Measurements from ENCODE around the gene BMP4.
"Not testable (repeated sequence)": the region's sequence is repeated elsewhere in the genome, so short reads cannot be mapped to it uniquely, and the experiment has no call there.

The BMP4 gene

DNA sequence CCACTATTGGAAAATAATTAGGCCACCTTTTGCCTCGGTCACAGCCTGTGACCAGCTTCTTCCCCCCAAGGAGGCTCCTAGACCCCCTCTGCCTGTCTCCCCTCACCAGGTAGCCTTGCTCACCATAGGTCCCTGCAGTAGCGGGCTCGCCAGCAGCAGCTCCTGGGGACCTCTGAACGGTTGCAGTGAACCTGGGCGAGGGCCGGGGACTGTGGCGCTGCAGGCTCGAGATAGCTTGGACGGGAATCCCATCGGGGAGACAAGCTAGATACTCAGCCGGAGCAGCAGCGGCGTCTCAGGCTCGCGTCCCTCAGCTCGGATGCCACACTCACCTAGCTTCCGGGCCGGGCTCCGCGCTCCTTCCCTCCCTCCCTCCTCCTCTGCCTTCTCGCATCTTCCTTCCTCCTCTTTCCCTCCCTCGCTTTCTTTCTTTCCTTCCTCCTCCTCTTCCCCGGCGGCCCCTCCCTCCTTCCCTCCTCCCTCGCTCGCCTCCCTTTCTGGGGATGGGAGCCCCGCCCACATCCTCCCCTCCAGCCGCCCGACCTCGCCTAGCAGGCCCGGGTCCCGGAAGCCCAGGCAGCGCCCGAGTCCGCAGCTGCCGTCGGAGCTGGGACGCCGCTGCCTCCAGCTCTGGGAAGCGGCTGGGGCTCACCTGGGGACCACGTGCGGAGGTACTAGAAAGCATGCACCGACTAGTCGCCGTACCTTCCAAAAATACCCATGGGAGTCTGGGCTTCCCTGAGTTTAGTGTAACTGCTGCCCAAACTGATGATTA is at the start of gene BMP4:
BMP4 (minus strand) TSS at position 399 of the 775 bp plus-strand sequence. CDS start 4,603 bp downstream, outside the sequence.
- in situ Hi-C loops (cut with MboI; ENCODE audit: low sequenced_read_pairs), result no loop called here

- in situ Hi-C loops (cut with MboI; ENCODE audit: low sequenced_read_pairs), result no loop called here
Observed at GRCh38 chr14:54003064-54003463, 46.4 kb upstream of the BMP4 start.

- in situ Hi-C loops (cut with MboI; ENCODE audit: low sequenced_read_pairs), result no loop called here
Observed at GRCh38 chr14:54002653-54003052, 46.0 kb upstream of the BMP4 start.

DNA sequence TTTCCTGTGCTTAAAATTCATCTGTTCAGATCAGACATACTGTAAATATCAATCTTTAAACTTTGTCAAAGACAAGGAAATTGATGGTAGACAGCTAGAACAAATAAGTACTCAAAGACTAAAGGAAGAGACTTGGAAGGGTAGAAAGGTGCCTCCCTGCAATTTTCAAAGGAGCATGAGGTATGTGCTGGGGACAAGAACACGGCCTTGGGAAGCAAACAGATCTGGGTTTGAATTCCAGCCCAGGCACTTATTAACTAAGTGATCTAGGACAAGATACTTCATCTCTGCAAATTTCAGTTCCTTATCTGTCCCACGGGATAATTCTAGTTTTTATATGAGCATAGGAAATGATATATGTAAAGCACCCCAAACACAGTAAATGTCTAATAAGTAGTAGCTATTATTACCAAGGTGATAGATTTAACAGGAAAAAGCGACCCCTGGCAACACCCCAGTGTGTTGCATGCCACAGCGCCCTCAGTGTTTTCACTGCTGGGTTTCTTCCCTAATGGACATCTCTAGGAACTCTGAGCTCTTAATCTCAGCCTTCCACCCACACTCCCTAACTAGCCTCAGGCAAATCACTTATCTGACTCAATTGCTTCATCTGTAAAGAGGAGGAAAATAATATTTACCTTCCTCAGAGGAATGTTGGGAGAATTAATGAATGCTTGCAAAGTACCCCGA is 44.7 kb upstream of the BMP4 start:
- in situ Hi-C loops (cut with MboI; ENCODE audit: low sequenced_read_pairs), result no loop called here

DNA sequence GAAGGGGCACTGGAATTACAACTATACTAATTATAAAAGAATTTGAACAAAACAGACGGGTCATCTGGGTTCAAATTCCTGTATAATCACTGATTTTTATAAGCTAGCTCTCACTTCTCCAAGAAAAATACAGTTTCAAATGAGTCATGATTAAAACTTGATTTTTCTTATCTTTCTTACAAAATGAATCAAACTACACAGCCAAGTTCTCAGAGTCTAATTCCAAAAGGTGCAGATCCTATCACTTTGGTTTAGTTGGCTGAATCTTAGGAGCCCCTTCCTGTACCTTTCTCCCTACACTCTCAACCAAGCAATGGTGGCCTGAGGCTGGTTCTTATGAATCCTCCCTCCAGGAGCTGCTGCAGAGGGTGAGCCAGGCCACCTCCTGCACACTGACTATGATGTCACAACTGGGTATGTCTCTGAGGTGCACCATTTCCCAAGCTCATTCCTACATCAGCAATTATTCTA is 43.8 kb upstream of the BMP4 start:
- in situ Hi-C loops (cut with MboI; ENCODE audit: low sequenced_read_pairs), result no loop called here

DNA sequence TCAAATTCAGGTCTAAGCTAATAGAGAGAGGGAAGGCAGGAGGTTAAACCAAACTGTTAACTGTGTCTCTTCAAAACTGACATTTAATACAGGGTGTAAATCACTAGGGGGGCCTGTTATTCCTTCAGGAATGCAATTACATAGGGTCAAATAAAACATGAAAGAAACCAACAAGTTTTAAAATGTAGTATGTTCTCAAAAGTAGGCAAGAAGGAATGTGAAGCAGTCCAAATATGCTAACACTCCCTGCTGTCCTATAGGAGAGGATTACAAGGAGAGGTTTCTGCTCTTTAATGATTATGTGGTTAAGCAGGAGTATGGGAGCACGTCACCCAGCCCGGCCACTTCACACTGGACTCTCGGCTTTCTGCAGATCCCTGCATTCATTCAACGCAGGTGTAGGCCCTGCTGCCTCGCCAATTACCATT is 42.5 kb upstream of the BMP4 start:
- in situ Hi-C loops (cut with MboI; ENCODE audit: low sequenced_read_pairs), result no loop called here

DNA sequence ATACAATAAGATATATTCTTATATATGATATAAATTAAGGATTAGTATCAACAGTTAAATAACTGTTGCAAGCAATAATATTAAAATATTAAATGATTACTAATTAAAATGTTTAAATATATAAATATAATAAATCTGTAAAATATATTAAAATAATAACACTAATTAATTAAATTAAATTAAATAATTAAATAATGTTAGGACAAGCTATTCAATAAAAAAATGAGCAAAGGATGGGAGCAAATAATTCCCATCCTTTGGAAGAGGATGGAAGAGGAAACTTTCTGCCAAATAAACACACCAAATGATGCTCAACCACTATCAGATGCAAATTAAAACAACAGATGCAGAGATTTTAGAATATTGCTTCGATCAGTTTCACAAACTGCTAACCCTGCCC is 39.4 kb upstream of the BMP4 start:
- in situ Hi-C loops (cut with MboI; ENCODE audit: low sequenced_read_pairs), result no loop called here

- in situ Hi-C loops (cut with MboI; ENCODE audit: low sequenced_read_pairs), result no loop called here
Observed at GRCh38 chr14:53993920-53994607, 37.4 kb upstream of the BMP4 start.

GRCh38 chr14:53990978-53991377 is 34.4 kb upstream of the BMP4 start:
- in situ Hi-C loops (cut with MboI; ENCODE audit: low sequenced_read_pairs), result no loop called here

GRCh38 chr14:53986718-53987117 is 30.1 kb upstream of the BMP4 start:
- in situ Hi-C loops (cut with MboI; ENCODE audit: low sequenced_read_pairs), result not testable (repeated sequence)

- in situ Hi-C loops (cut with MboI; ENCODE audit: low sequenced_read_pairs), result not testable (repeated sequence)
Observed at GRCh38 chr14:53984958-53985357, 28.3 kb upstream of the BMP4 start.

- in situ Hi-C loops (cut with MboI; ENCODE audit: low sequenced_read_pairs), result no loop called here
Observed at GRCh38 chr14:53983112-53983511, 26.5 kb upstream of the BMP4 start.

- in situ Hi-C loops (cut with MboI; ENCODE audit: low sequenced_read_pairs), result no loop called here
Observed at GRCh38 chr14:53982546-53982945, 25.9 kb upstream of the BMP4 start.

DNA sequence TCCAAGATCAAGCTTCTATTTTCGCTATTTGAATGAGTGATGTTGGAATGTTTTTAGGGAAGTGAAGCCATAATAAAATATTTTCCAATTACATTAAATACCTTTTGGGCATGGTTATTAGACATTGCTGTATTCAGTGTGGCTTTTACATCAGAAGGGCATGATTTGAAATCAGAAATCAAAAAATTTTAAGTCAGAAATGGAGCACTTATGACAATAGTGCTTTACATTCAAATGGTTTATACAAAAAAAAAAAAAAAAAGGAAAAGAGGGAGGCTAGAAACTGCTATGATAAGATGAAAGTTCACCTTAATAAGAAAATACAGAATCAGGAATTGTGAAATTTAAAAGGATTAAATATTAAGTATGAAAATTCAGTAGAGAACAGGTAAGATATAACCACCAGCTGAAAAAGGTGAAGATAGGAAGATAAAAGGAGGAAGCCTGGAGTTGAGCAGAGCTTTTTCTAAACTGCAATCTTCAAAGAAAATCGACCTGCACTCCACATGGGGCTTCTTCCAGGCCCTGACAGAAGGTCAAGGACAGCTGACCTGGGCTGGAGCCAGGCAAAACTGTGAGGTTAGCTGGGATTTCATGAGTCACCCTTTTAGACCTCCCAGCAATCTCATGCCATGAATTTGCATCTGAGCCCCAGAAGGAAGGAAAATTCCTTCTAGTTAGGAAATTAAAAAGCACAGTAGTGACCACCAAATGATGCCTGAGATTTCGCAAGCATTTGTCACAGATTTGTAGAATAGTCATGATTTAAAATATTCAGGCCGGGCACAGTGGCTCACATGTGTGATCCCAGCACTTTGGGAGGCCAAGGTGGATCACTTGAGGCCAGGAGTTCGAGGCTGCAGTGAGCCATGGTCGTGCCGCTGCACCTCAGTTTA is 23.4 kb upstream of the BMP4 start:
- in situ Hi-C loops (cut with MboI; ENCODE audit: low sequenced_read_pairs), result no loop called here

- in situ Hi-C loops (cut with MboI; ENCODE audit: low sequenced_read_pairs), result no loop called here
Observed at GRCh38 chr14:53979113-53979681, 22.6 kb upstream of the BMP4 start.

DNA sequence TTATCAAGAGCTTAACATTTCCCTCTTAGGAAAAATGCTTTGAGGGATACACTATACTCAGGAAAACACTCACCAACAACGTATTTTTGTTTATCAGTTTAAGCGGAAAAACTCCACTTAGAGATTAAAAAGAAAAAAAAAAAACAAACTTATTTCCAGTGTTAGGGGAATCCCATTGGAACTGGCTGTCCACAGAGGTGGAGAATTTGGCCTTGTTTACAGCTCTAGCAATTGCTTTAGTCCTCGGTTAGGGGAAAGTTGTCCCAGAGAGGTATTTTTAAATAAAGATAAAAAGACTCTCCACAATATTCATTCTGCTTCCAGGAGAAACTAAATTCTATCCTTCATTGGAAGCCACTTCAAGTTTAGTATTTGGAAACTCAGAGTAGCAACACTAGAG is 21.6 kb upstream of the BMP4 start:
- in situ Hi-C loops (cut with MboI; ENCODE audit: low sequenced_read_pairs), result no loop called here

- in situ Hi-C loops (cut with MboI; ENCODE audit: low sequenced_read_pairs), result no loop called here
Observed at GRCh38 chr14:53975444-53975843, 18.8 kb upstream of the BMP4 start.

GRCh38 chr14:53971521-53971920 is 14.9 kb upstream of the BMP4 start:
- in situ Hi-C loops (cut with MboI; ENCODE audit: low sequenced_read_pairs), result no loop called here

DNA sequence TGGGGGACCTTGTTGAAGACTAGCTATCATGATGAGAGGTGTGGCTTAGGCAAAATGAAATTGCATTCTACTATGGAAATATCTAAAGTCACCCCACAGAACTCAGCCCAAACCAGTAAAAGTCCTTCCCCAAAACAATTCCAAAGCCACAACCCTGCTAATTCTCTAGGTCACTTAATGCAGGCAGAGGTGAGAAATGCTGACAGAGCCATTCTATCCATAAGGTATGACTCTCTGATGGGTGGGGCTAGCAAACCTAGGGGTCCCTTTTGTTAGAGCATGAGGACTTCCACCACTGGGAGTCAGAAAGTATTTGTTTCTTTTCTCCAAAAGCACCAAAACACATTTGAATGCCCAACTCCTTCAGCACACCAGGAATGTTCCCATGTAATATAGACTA is 12.7 kb upstream of the BMP4 start:
- in situ Hi-C loops (cut with MboI; ENCODE audit: low sequenced_read_pairs), result no loop called here

- in situ Hi-C loops (cut with MboI; ENCODE audit: low sequenced_read_pairs), result no loop called here
Observed at GRCh38 chr14:53968726-53969125, 12.1 kb upstream of the BMP4 start.
